GM18873 (cell line): ENCODE results near the gene SIRPB1.
"Not testable (repeated sequence)": the region's sequence is repeated elsewhere in the genome, so short reads cannot be mapped to it uniquely, and the experiment has no call there.

Experiments used
- ATAC-seq: cut with Tn5 transposase; IDR thresholded peaks from one replicate; pipeline ENCODE4 v1.9.1; 2021; ENCODE audit warnings: mild to moderate bottlenecking, moderate library complexity, moderate number of reproducible peaks; ENCODE audit not compliant: unreplicated experiment, low FRiP score

Gene SIRPB1

DNA sequence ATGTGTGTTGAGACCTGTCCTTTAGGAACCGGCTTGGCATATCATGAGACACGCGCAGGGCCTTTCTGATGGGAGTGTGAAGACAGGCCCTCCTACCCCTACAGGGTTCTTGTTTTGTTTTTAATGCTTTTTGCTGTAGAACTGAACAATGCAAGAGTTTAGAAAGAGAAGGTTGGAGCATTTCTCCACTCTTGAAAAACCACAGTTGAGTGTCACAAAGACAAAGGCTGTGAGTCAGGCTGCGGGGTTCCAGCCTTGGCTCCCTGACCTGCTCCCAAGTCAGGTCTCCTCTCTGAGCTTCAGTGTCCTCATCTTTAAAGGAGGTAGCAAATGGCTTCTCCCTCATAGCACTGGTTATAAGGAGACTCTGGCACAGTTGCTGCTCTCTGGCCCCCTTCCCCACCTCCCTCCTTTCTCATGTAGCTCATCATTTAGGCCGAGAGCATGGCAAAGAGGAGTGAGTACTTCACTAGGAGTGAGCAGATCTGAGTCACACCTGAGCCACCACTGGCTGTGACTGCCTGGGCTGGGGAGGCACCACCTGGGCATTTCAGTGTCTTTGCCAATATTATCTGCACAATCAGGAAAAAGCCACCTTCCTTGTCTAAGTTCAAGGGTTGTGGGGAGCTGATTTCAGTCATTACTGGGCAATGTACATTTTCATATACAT, 11.0 kb downstream of the SIRPB1 start:
- not testable (repeated sequence) for ATAC-seq

GRCh38 chr20:1600736-1601135, 19.1 kb downstream of the SIRPB1 start:
- no peak for ATAC-seq

GRCh38 chr20:1595333-1595732, 24.5 kb downstream of the SIRPB1 start:
- no peak for ATAC-seq

DNA sequence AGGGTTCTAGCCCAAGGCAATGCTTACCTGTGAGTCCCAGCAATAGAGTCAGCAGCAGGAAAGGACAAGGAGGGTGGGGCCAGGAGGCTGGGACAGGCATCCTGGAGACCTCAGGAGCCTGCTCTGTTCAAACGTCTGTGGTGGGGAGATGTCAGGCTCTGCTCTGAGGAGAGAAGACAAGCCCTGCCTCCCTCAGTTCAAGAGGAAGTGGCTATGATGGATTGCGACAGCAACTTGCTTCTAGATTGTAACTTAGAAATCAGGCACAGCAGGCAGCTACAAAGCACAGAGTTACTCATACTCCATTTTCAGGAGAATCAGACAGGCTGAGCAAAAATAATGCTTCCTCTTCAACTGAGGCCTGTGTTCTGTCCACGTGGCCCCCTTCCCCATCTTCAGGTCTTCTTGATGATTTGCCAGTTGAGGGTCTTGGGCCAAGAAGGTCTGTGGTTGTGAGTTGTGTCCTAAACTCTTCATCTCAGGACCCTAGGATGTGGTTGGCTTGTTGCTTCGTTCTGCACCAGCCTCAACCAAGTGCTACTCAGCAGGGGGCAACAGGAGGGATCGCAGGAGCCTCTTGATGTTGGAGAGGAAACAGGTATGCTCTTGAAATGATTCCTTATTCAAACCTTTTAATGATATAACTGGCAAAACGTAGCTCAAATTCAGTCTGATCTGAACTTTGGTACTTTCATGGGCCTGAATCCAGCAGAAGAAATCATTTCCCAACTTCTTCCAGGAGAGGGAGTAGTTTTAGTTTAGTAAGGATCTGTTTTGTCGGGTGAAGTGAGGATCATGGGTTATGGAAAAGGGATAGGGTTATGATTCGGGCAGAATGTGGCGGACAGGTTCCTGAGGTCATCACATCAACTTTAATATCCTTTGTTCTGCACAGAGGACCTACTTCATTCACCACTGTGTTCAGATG, 31.0 kb downstream of the SIRPB1 start:
- no peak for ATAC-seq

- no peak for ATAC-seq
These were observed 31.9 kb downstream of the SIRPB1 start for GRCh38 chr20:1587781-1588532.

- no peak for ATAC-seq
These were observed 40.3 kb downstream of the SIRPB1 start for GRCh38 chr20:1579488-1579887.

- ATAC-seq = no peak
These were observed 41.9 kb downstream of the SIRPB1 start for GRCh38 chr20:1577906-1578305.

- not testable (repeated sequence) for ATAC-seq
These were observed 42.5 kb downstream of the SIRPB1 start for GRCh38 chr20:1577313-1577712.

DNA sequence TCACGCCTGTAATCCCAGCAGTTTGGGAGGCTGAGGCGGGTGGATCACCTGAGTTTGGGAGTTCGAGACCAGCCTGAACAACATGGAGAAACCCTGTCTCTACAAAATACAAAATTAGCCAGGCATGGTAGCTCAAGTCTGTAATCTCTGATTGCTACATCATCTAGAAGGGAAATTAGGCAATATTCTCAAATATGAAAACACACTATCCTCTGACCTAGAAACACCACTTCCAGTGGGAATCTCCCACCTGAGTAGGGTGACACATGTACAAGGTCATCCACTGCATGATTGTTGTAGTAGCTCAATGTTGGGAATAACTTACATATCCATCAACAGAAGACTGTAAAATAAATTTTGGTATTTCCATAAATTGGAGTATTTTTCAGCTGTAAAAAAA, 43.2 kb downstream of the SIRPB1 start:
- no peak for ATAC-seq

DNA sequence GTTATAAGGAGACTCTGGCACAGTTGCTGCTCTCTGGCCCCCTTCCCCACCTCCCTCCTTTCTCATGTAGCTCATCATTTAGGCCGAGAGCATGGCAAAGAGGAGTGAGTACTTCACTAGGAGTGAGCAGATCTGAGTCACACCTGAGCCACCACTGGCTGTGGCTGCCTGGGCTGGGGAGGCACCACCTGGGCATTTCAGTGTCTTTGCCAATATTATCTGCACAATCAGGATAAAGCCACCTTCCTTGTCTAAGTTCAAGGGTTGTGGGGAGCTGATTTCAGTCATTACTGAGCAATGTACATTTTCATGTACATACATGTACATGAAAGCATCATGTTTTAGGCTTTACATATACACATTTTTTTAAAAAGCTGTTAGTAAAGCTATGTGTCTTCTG, 43.8 kb downstream of the SIRPB1 start:
- not testable (repeated sequence) for ATAC-seq

DNA sequence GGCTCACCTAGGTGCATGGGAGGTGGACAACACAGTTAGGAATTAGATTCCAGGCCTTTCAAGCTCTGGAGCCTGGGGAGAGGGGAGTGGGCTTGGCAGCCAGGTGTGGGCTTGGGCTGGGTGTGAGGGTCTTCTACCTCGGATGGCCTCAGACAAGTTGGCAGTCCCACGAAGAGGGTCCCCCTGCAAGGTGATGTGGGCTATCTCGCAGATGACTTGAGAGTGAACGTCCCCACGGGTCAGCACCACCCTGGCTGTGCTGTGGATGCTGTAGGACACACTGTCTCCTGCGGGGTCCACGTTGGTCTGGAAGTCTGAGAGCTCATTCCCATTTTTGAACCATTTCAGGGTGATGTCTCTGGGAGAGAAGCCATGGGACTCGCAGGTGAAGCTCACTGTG, 48.2 kb downstream of the SIRPB1 start:
- ATAC-seq = not testable (repeated sequence)
